WTC11 (cell line): Measurements from ENCODE around the gene NFAT5. TPM values are rescaled to one million over a fixed set of nuclear protein-coding genes. Genes with fewer than 3 reads are reported as not detected.

Source experiments
- ATAC-seq: fragments of 200-7000 bp; cut with Tn5 transposase; 2 replicates; pipeline ENCODE4 v1.10.0; 2021; ENCODE audit warnings: mild to moderate bottlenecking, moderate library complexity
- CTCF ChIA-PET: fragments of 300-600 bp; sonication (Branson Sonifier 250); formaldehyde crosslinking; loops from one replicate; lab custom pipeline; 2021; ENCODE audit warnings: antibody characterized with exemption; lab: Charles Lee
- POLR2A ChIA-PET: fragments of 350-600 bp; sonication (Branson Sonifier 250); formaldehyde crosslinking; loops from one replicate; lab custom pipeline; 2021; ENCODE audit warnings: antibody characterized with exemption; lab: Charles Lee
- DNase-seq: peaks from one replicate; pipeline ENCODE4 v3.0.0; 2021; ENCODE audit warnings: low spot score
- H3K27ac Mint-ChIP-seq: 2 replicates; pipeline ENCODE4 v1.8.0; 2021; ENCODE audit warnings: mixed read lengths
- H3K27me3 Mint-ChIP-seq: 2 replicates; pipeline ENCODE4 v1.8.0; 2021; ENCODE audit warnings: low read depth, mild to moderate bottlenecking, moderate library complexity, mixed read lengths
- H3K36me3 Mint-ChIP-seq: 2 replicates; pipeline ENCODE4 v1.8.0; 2021; ENCODE audit warnings: mixed read lengths
- H3K4me1 Mint-ChIP-seq: 2 replicates; pipeline ENCODE4 v1.8.0; 2022; ENCODE audit warnings: mixed read lengths
- H3K4me3 Mint-ChIP-seq: 2 replicates; pipeline ENCODE4 v1.8.0; 2021; ENCODE audit warnings: mild to moderate bottlenecking, moderate library complexity, mixed read lengths
- H3K9me3 Mint-ChIP-seq: 2 replicates; pipeline ENCODE4 v1.8.0; 2021; ENCODE audit warnings: mixed read lengths
- ATF1 ChIP-seq: sonication (generic); formaldehyde crosslinking; IDR thresholded peaks from 2 replicates; pipeline ENCODE4 v1.8.1; 2023; ENCODE audit warnings: mild to moderate bottlenecking, moderate library complexity, missing genetic modification reagents
- GRHL2 ChIP-seq: fragments of 250-450 bp; sonication (Bioruptor Pico); IDR thresholded peaks from 2 replicates; pipeline ENCODE4 v1.8.0; 2022; ENCODE audit warnings: mild to moderate bottlenecking, moderate library complexity; ENCODE audit not compliant: insufficient replicate concordance, severe bottlenecking
- NFYB ChIP-seq: sonication (generic); formaldehyde crosslinking; conservative IDR thresholded peaks from 2 replicates; pipeline ENCODE4 v1.8.0; 2022; ENCODE audit warnings: low read depth, missing genetic modification reagents
- NR3C1 ChIP-seq: sonication (generic); formaldehyde crosslinking; conservative IDR thresholded peaks from 2 replicates; pipeline ENCODE4 v1.8.1; 2023; ENCODE audit warnings: low read depth, mild to moderate bottlenecking, missing genetic modification reagents
- SOX15 ChIP-seq: fragments of 250-450 bp; sonication (Bioruptor Pico); IDR thresholded peaks from 2 replicates; pipeline ENCODE4 v1.9.0; 2021; ENCODE audit warnings: mild to moderate bottlenecking
- ZNF232 ChIP-seq: sonication (generic); formaldehyde crosslinking; IDR thresholded peaks from 2 replicates; pipeline ENCODE4 v1.8.0; 2022; ENCODE audit warnings: mild to moderate bottlenecking, missing genetic modification reagents
- ZNF416 ChIP-seq: fragments of 250-450 bp; sonication (Bioruptor Pico); IDR thresholded peaks from 2 replicates; pipeline ENCODE4 v1.9.0; 2021; ENCODE audit warnings: mild to moderate bottlenecking, inconsistent platforms
- total RNA-seq: library from RNA; stranded (reverse); gene quantifications from 3 replicates; pipeline ENCODE4 v1.2.3, GENCODE V29; 2021
- TF ChIP-seq, protein P1 (sequence below): sonication (generic); formaldehyde crosslinking; IDR thresholded peaks from 2 replicates; pipeline ENCODE4 v1.8.1; 2023; ENCODE audit warnings: mild to moderate bottlenecking, missing genetic modification reagents, moderate library complexity
- TF ChIP-seq, protein P2 (sequence below): sonication (generic); formaldehyde crosslinking; IDR thresholded peaks from 2 replicates; pipeline ENCODE4 v1.8.0; 2022; ENCODE audit warnings: mild to moderate bottlenecking, missing genetic modification reagents
- TF ChIP-seq, protein P3 (sequence below): sonication (generic); formaldehyde crosslinking; IDR thresholded peaks from 2 replicates; pipeline ENCODE4 v1.8.0; 2022; ENCODE audit warnings: missing genetic modification reagents
- TF ChIP-seq, protein P4 (sequence below): sonication (generic); formaldehyde crosslinking; IDR thresholded peaks from 2 replicates; pipeline ENCODE4 v1.8.0; 2022; ENCODE audit warnings: mild to moderate bottlenecking, missing genetic modification reagents
- TF ChIP-seq, protein P5 (sequence below): sonication (generic); formaldehyde crosslinking; IDR thresholded peaks from 2 replicates; pipeline ENCODE4 v1.8.1; 2022; ENCODE audit warnings: low read depth, missing genetic modification reagents, borderline replicate concordance
- TF ChIP-seq, protein P6 (sequence below): sonication (generic); formaldehyde crosslinking; IDR thresholded peaks from 2 replicates; pipeline ENCODE4 v1.8.0; 2022; ENCODE audit warnings: mild to moderate bottlenecking, missing genetic modification reagents
- TF ChIP-seq, protein P7 (sequence below): sonication (generic); formaldehyde crosslinking; IDR thresholded peaks from 2 replicates; pipeline ENCODE4 v1.8.1; 2023; ENCODE audit warnings: mild to moderate bottlenecking, missing genetic modification reagents
- TF ChIP-seq, protein P8 (sequence below): sonication (generic); formaldehyde crosslinking; IDR thresholded peaks from 2 replicates; pipeline ENCODE4 v1.8.1; 2023; ENCODE audit warnings: mild to moderate bottlenecking, missing genetic modification reagents, moderate library complexity

Gene NFAT5
- total RNA-seq, 1 experiment from 2014 or later = 23.2 TPM

DNA sequence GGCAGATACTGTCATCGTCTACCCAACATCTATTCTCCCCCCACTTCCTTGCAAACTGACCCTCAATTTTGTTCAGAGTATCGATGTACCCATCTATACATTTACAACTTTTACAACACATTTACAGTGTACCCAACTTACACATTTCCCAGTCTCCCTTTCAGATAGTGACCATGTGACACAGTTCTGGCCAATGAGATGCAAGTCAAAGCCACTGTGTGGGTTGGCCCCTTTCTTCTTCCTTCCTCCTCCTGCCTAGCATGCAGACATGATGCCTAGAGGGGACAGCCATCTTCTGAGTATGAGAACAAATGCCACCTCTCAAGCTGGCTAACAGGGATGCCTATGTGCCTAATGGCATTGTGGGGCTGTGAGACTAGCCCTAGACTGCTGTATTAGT lies 11.3 kb upstream of the NFAT5 start:
- H3K27me3 Mint-ChIP-seq = no peaks in the 10 kb centered on the region
- TF ChIP-seq, protein P1, sequence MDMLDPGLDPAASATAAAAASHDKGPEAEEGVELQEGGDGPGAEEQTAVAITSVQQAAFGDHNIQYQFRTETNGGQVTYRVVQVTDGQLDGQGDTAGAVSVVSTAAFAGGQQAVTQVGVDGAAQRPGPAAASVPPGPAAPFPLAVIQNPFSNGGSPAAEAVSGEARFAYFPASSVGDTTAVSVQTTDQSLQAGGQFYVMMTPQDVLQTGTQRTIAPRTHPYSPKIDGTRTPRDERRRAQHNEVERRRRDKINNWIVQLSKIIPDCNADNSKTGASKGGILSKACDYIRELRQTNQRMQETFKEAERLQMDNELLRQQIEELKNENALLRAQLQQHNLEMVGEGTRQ (CRISPR knock-in tag) = peak; percentile 67
- TF ChIP-seq NFYB (CRISPR knock-in tag) (peak; percentile 26; the same call in 1 of the 2 replicates), ZNF232 (CRISPR knock-in tag) (no peak), ATF1 (no peak)
- TF ChIP-seq, protein P2, sequence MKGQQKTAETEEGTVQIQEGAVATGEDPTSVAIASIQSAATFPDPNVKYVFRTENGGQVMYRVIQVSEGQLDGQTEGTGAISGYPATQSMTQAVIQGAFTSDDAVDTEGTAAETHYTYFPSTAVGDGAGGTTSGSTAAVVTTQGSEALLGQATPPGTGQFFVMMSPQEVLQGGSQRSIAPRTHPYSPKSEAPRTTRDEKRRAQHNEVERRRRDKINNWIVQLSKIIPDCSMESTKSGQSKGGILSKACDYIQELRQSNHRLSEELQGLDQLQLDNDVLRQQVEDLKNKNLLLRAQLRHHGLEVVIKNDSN (CRISPR knock-in tag) = 0 out of 2 replicates have a peak, but pooled peaks have one; percentile 27
- no peak overlapping the region for H3K4me3 Mint-ChIP-seq
- 0 out of 2 replicates have a peak, but pooled peaks cover 2% of the 10 kb centered on the region for H3K36me3 Mint-ChIP-seq
- DNase-seq = no peak
- H3K27ac Mint-ChIP-seq = no peak overlapping the region
- peaks cover 8% of the 10 kb centered on the region for H3K9me3 Mint-ChIP-seq
- ChIA-PET CTCF (no interaction called here), POLR2A (no interaction called here)
- peaks cover 5% of the 10 kb centered on the region for H3K4me1 Mint-ChIP-seq
- no peak for ATAC-seq

DNA sequence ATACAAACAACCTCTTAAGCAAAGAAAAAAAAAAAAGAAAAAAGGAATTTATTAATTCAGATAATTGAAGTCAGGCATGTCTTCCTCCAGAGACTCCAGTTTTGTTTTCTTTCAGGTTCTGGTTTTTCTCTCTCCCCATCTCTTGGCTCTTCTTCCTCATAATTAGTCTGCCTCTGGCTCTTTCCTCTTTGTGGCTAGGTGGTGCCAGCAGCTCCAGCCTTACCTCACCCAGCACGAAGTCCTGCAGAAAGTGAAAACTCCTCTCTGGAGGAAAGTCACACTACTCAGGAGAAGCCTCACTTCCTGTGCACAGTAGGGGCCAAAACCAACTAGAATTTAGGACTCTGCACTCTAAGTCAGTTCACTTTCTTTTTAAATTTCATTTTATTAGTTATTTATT lies 10.3 kb upstream of the NFAT5 start:
- TF ChIP-seq GRHL2 = no peak
- TF ChIP-seq, protein P3, sequence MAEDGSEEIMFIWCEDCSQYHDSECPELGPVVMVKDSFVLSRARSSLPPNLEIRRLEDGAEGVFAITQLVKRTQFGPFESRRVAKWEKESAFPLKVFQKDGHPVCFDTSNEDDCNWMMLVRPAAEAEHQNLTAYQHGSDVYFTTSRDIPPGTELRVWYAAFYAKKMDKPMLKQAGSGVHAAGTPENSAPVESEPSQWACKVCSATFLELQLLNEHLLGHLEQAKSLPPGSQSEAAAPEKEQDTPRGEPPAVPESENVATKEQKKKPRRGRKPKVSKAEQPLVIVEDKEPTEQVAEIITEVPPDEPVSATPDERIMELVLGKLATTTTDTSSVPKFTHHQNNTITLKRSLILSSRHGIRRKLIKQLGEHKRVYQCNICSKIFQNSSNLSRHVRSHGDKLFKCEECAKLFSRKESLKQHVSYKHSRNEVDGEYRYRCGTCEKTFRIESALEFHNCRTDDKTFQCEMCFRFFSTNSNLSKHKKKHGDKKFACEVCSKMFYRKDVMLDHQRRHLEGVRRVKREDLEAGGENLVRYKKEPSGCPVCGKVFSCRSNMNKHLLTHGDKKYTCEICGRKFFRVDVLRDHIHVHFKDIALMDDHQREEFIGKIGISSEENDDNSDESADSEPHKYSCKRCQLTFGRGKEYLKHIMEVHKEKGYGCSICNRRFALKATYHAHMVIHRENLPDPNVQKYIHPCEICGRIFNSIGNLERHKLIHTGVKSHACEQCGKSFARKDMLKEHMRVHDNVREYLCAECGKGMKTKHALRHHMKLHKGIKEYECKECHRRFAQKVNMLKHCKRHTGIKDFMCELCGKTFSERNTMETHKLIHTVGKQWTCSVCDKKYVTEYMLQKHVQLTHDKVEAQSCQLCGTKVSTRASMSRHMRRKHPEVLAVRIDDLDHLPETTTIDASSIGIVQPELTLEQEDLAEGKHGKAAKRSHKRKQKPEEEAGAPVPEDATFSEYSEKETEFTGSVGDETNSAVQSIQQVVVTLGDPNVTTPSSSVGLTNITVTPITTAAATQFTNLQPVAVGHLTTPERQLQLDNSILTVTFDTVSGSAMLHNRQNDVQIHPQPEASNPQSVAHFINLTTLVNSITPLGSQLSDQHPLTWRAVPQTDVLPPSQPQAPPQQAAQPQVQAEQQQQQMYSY (CRISPR knock-in tag) = no peak
- no peak for TF ChIP-seq ATF1
- TF ChIP-seq, protein P4, sequence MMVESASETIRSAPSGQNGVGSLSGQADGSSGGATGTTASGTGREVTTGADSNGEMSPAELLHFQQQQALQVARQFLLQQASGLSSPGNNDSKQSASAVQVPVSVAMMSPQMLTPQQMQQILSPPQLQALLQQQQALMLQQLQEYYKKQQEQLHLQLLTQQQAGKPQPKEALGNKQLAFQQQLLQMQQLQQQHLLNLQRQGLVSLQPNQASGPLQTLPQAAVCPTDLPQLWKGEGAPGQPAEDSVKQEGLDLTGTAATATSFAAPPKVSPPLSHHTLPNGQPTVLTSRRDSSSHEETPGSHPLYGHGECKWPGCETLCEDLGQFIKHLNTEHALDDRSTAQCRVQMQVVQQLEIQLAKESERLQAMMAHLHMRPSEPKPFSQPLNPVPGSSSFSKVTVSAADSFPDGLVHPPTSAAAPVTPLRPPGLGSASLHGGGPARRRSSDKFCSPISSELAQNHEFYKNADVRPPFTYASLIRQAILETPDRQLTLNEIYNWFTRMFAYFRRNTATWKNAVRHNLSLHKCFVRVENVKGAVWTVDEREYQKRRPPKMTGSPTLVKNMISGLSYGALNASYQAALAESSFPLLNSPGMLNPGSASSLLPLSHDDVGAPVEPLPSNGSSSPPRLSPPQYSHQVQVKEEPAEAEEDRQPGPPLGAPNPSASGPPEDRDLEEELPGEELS = no peak
- TF ChIP-seq, protein P5, sequence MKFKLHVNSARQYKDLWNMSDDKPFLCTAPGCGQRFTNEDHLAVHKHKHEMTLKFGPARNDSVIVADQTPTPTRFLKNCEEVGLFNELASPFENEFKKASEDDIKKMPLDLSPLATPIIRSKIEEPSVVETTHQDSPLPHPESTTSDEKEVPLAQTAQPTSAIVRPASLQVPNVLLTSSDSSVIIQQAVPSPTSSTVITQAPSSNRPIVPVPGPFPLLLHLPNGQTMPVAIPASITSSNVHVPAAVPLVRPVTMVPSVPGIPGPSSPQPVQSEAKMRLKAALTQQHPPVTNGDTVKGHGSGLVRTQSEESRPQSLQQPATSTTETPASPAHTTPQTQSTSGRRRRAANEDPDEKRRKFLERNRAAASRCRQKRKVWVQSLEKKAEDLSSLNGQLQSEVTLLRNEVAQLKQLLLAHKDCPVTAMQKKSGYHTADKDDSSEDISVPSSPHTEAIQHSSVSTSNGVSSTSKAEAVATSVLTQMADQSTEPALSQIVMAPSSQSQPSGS (CRISPR knock-in tag) = no peak
- TF ChIP-seq, protein P6, sequence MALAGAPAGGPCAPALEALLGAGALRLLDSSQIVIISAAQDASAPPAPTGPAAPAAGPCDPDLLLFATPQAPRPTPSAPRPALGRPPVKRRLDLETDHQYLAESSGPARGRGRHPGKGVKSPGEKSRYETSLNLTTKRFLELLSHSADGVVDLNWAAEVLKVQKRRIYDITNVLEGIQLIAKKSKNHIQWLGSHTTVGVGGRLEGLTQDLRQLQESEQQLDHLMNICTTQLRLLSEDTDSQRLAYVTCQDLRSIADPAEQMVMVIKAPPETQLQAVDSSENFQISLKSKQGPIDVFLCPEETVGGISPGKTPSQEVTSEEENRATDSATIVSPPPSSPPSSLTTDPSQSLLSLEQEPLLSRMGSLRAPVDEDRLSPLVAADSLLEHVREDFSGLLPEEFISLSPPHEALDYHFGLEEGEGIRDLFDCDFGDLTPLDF (CRISPR knock-in tag) = no peak
- TF ChIP-seq SOX15 (CRISPR knock-in tag) = no peak
- TF ChIP-seq, protein P7, sequence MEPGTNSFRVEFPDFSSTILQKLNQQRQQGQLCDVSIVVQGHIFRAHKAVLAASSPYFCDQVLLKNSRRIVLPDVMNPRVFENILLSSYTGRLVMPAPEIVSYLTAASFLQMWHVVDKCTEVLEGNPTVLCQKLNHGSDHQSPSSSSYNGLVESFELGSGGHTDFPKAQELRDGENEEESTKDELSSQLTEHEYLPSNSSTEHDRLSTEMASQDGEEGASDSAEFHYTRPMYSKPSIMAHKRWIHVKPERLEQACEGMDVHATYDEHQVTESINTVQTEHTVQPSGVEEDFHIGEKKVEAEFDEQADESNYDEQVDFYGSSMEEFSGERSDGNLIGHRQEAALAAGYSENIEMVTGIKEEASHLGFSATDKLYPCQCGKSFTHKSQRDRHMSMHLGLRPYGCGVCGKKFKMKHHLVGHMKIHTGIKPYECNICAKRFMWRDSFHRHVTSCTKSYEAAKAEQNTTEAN (CRISPR knock-in tag) = no peak
- TF ChIP-seq NR3C1 (CRISPR knock-in tag) = no peak
- no peak for TF ChIP-seq ZNF416 (CRISPR knock-in tag)
- TF ChIP-seq, protein P8, sequence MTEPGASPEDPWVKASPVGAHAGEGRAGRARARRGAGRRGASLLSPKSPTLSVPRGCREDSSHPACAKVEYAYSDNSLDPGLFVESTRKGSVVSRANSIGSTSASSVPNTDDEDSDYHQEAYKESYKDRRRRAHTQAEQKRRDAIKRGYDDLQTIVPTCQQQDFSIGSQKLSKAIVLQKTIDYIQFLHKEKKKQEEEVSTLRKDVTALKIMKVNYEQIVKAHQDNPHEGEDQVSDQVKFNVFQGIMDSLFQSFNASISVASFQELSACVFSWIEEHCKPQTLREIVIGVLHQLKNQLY (CRISPR knock-in tag) = no peak
- H3K27me3 Mint-ChIP-seq = no peaks in the 10 kb centered on the region
- H3K4me3 Mint-ChIP-seq = no peak overlapping the region
- ATAC-seq (no peak), DNase-seq (no peak)
- H3K36me3 Mint-ChIP-seq = 0 out of 2 replicates have a peak, but pooled peaks cover 2% of the 10 kb centered on the region
- H3K4me1 Mint-ChIP-seq = peaks cover 5% of the 10 kb centered on the region
- ChIA-PET POLR2A (no interaction called here), CTCF (no interaction called here)
- peaks cover 8% of the 10 kb centered on the region for H3K9me3 Mint-ChIP-seq
- H3K27ac Mint-ChIP-seq = no peak overlapping the region
